Measurements from ENCODE around the gene NR2F6.
"Not testable (repeated sequence)": the region's sequence is repeated elsewhere in the genome, so short reads cannot be mapped to it uniquely, and the experiment has no call there.

NR2F6 gene

DNA sequence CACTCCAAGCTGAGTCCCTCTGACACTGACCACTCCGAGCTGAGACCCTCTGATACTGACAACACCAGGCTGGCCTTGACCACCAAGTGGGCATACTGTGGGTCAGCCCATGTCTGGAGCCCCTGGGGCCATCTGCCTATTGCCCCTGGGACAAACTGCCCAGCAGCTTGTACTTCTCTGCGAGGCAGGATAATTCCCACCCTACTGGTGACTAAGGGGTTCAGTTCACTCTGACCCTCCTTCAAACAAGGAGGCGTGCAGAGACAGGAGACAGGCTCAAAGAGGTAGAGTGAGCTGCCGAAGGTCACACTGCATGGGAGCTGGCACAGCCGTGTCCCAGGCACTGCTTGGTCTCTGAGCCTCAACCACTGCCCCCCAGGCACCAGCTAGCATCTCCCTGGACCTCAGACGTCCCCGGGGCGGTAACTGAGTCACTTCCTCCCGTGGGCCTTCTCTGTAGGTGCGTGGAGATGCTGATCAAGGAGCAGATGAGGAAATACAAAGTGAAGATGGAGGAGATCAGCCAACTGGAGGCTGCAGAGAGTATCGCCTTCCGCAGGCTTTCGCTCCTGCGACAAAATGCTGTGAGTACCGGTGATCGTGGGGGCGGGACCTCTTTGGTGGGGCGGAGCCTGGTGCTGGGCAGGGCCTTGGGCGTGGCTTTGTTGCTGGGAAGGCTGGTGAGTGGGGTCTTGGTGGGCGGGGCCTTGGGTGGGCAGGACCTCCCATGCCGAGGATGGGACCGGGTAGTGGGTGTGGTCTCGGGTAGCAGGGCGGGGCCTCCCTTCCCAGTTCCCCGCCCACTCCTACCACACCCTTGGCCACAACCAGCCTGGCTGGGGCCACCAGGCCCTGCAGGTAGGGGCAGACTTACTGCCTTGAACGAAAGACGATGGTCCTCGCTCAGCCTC, 36.3 kb downstream of the NR2F6 start:
- no peak for DNase-seq

- no peak for DNase-seq
Measured at GRCh38 chr19:17206736-17207581, 38.8 kb downstream of the NR2F6 start.

DNA sequence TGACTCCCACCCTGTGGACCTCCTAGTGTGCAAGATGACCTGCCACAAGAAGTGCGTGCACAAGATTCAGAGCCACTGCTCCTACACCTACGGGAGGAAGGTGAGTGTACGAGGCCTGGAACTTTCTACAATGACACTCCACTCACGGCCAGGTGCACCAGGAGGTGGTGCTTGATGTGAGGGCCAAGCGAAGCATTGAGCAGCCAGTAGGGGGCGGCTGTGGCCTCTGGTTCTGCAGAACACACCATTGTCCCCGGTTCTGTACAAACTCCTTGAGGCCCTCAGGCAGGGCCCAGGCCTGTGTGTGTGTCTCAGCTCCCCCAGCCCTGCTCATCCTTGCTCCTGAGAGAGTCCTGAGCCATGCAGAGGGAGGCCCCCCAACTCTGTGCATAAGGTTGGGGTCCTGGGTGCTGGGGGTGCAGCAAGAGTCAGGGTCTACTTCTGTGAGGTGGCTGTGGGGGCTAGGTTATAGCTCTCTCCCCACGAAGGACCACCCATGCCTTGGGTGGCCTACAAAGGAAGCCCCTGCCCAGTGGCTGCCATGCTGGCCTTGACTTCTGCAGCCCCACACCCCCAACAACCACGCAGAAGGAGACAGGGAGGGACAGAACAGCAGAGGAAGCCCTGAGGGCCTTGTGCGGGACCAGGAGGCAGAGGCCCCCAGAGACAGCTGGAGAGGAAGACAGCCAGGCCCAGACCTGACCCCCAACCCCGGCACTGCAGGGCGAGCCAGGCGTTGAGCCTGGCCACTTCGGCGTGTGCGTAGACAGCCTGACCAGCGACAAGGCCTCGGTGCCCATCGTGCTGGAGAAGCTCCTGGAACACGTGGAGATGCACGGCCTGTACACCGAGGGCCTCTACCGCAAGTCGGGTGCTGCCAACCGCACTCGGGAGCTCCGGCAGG, 40.2 kb downstream of the NR2F6 start:
- no peak for DNase-seq

GRCh38 chr19:17202713-17203112, 43.0 kb downstream of the NR2F6 start:
- no peak for DNase-seq

GRCh38 chr19:17202249-17202648, 43.5 kb downstream of the NR2F6 start:
- DNase-seq, result no peak

GRCh38 chr19:17200408-17201079, 45.2 kb downstream of the NR2F6 start:
- DNase-seq, result no peak

DNA sequence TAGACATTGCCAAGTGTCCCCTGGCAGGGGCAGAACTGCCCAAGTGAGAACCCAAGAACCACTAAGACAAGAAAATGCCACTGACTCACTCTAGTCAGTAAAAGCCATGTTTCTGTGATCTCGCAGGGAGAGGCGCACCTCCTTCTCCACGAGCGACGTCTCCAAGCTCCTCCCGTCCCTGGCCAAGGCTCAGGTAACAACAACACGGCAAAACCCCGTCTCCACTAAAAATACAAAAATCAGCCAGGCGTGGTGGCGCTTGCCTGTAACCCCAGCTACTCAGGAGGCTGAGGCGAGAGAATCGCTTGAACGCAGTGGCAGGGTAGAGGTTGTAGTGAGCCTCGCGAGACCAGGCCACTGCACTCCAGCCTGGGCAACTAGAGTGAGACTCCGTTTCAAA, 48.1 kb downstream of the NR2F6 start:
- no peak for DNase-seq

- no peak for DNase-seq
Measured at GRCh38 chr19:17196610-17197009, 49.1 kb downstream of the NR2F6 start.

DNA sequence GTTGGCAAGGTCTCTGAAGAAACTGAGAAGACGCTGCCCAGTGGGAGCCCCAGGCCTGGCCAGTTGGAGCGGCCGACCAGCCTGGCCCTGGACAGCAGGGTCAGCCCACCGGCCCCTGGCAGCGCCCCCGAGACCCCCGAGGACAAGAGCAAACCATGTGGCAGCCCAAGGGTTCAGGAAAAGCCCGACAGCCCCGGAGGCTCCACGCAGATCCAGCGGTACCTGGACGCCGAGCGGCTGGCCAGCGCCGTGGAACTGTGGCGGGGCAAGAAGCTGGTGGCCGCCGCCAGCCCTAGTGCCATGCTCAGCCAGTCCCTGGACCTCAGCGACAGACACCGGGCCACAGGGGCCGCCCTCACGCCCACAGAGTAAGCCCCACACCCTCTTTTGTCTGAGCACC, 50.6 kb downstream of the NR2F6 start:
- DNase-seq, result no peak

- DNase-seq, result no peak
Measured at GRCh38 chr19:17194608-17195007, 51.1 kb downstream of the NR2F6 start.

DNA sequence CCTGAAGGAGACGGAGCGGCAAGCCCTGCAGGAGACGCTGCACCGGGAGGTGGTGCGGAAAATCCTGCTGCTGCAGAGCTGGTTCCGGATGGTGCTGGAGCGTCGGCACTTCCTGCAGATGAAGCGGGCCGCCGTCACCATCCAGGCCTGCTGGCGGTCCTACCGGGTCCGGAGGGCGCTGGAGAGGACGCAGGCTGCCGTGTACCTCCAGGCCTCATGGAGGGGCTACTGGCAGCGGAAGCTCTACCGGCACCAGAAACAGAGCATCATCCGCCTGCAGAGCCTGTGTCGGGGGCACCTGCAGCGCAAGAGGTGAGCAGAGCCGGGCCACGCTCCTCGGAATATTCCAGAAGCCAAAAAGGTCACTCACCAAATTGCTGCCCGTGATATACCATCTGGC, 53.0 kb downstream of the NR2F6 start:
- DNase-seq, result no peak

- not testable (repeated sequence) for DNase-seq
Measured at GRCh38 chr19:17191736-17192135, 54.0 kb downstream of the NR2F6 start.

DNA sequence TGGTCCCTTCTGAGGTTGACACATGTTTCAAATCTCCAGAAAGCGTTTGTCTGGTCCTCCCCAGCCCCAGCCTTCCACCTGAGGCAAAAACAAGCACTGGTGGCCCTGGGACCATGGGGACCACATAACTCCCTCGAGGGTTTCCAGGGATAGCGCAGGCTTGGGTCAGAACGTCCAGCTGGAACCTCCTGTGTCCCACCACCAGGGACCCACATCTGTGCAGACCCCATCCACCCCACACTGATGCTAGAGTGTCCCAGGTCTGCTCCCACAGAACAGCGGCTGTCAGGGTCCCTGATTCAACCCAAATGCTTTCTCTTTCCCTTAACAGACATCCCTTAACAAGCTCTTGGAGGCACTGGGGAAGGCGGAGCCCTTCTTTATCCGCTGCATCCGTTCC, 60.1 kb downstream of the NR2F6 start:
- DNase-seq, result no peak

- no peak for DNase-seq
Measured at GRCh38 chr19:17184371-17184841, 61.3 kb downstream of the NR2F6 start.

DNA sequence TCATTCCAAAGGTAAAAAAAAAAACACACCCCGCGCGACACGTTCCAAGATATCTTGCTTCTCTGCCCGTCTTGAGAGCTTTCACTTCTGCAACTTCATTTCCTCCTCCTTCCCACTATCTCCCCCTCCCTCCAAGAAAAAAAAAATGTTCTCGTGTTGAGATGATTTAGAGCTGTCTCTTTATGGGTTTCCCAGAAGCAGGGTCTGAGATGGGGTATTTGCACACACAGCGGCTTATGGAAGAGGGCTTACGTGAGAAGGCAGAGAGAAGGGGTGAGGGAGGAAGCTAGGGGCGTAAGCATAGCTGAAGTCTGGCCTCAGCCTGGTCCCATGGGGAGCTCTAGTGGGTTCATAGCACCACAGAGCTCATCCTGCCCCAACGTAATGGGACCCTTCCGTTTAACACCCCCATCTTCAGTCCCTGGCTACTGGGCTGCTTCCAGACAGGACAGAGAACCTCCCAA, 61.8 kb downstream of the NR2F6 start:
- DNase-seq, result no peak

GRCh38 chr19:17183271-17183761, 62.4 kb downstream of the NR2F6 start:
- DNase-seq, result no peak

Measured in NCI-H1436 treated with DMSO at 0.1 percent for 48 hours (cell line).